ENCODE data around the gene EMC8. TPM values are rescaled to one million over a fixed set of nuclear protein-coding genes. Genes with fewer than 3 reads are reported as not detected.

The EMC8 gene
- total RNA-seq, 4 donors from 2014 or later = 11.8 to 26.6 (median 16.7) TPM

GRCh38 chr16:85824161-85825135 is 25.1 kb upstream of the EMC8 start:
- no peaks in the 10 kb centered on the region for H3K27me3 ChIP-seq
- H3K4me1 ChIP-seq = no peaks in the 10 kb centered on the region
- H3K4me3 ChIP-seq = no peak overlapping the region
- TF ChIP-seq CTCF (IDR thresholded peaks at IDR 0.05) = no peak
- H3K36me3 ChIP-seq = no peaks in the 10 kb centered on the region
- DNase-seq = no peak
- H3K9me3 ChIP-seq = no peaks in the 10 kb centered on the region
- intact Hi-C loops (cut with DNase I; ENCODE audit: low total_unique reads) = loop anchor here (5.0 kb wide), 1 partner anchor 193 kb away; no protein-coding TSS in a partner anchor
- H3K27ac ChIP-seq = no peak overlapping the region

- H3K36me3 ChIP-seq = no peaks in the 10 kb centered on the region
- DNase-seq = no peak
- intact Hi-C loops (cut with DNase I; ENCODE audit: low total_unique reads) = loop anchor here (5.0 kb wide), 1 partner anchor 194 kb away; no protein-coding TSS in a partner anchor
- H3K27me3 ChIP-seq = no peaks in the 10 kb centered on the region
- no peak overlapping the region for H3K4me3 ChIP-seq
- H3K9me3 ChIP-seq = no peaks in the 10 kb centered on the region
- no peak for TF ChIP-seq POLR2A (IDR thresholded peaks at IDR 0.05)
- no peak for TF ChIP-seq CTCF (IDR thresholded peaks at IDR 0.05)
- no peak overlapping the region for H3K27ac ChIP-seq
- no peaks in the 10 kb centered on the region for H3K4me1 ChIP-seq
Observed at GRCh38 chr16:85823328-85823920, 24.1 kb upstream of the EMC8 start.

- intact Hi-C loops (cut with DNase I; ENCODE audit: low total_unique reads) = loop anchor here (5.0 kb wide), 1 partner anchor 195 kb away; no protein-coding TSS in a partner anchor
- no peak for TF ChIP-seq POLR2A (IDR thresholded peaks at IDR 0.05)
- no peak for TF ChIP-seq CTCF (IDR thresholded peaks at IDR 0.05)
- no peaks in the 10 kb centered on the region for H3K36me3 ChIP-seq
- H3K9me3 ChIP-seq = no peaks in the 10 kb centered on the region
- no peak for DNase-seq
- H3K4me1 ChIP-seq = no peaks in the 10 kb centered on the region
- H3K27ac ChIP-seq = no peak overlapping the region
- H3K4me3 ChIP-seq = no peak overlapping the region
- no peaks in the 10 kb centered on the region for H3K27me3 ChIP-seq
Observed at GRCh38 chr16:85822145-85822544, 22.8 kb upstream of the EMC8 start.

- Histone ChIP-seq H3K36me3 (no peaks in the 10 kb centered on the region), H3K27ac (no peak overlapping the region), H3K4me1 (no peaks in the 10 kb centered on the region), H3K27me3 (no peaks in the 10 kb centered on the region), H3K9me3 (no peaks in the 10 kb centered on the region), H3K4me3 (no peak overlapping the region)
- DNase-seq = peak; percentile 44 to 67
- TF ChIP-seq POLR2A (IDR thresholded peaks at IDR 0.05) (no peak), CTCF (IDR thresholded peaks at IDR 0.05) (peak; percentile 89 to 97 (median 94))
- intact Hi-C loops (cut with DNase I; ENCODE audit: low total_unique reads) = loop anchor here (5.0 kb wide), 1 partner anchor 196 kb away; no protein-coding TSS in a partner anchor
Observed at GRCh38 chr16:85821390-85822135, 22.2 kb upstream of the EMC8 start.

Data from uterus (tissue), 4 donors.